Measurements from ENCODE around the gene CALHM3.
A peak's percentile ranks its signal among the peaks of the same experiment; 100 is the strongest.

GRCh38 chr10:103476046-103476768 is 2.8 kb downstream of the CALHM3 start:
- TF ChIP-seq POLR2AphosphoS5 (IDR thresholded peaks at IDR 0.05; ENCODE audit: low read depth, low read length) (no peak), POLR2A (IDR thresholded peaks at IDR 0.05; ENCODE audit: low read depth, low read length) (peak; percentile 31; the same call in 1 of the 2 replicates)

All from GM12892 (cell line).